HCT116 (cell line): ENCODE results near the gene SCD5. TPM values are rescaled to one million over a fixed set of nuclear protein-coding genes. Genes with fewer than 3 reads are reported as not detected.

Experiments used
- ATAC-seq: fragments of 200-7000 bp; cut with Tn5 transposase; 2 replicates; pipeline ENCODE4 v1.9.1; 2020; ENCODE audit warnings: mild to moderate bottlenecking, moderate library complexity
- BruUV-seq: library from RNA; stranded (reverse); fragments of 400-500 nt; replicated peaks from 2 replicates; lab custom pipeline; 2021; lab: Mats Ljungman, UMichigan
- CTCF ChIA-PET: fragments of 300-600 bp; sonication (Branson Sonifier 250); formaldehyde crosslinking; loops from one replicate; lab custom pipeline; 2021; ENCODE audit warnings: antibody characterized with exemption; lab: Charles Lee
- POLR2A ChIA-PET: fragments of 300-600, 350-600 bp; sonication (Branson Sonifier 250); formaldehyde crosslinking; loops from one replicate; lab custom pipeline; 2021; ENCODE audit warnings: antibody characterized with exemption; lab: Charles Lee
- RAD21 ChIA-PET, 2 experiments: fragments of 300-600 bp; sonication (Branson Sonifier 250); formaldehyde crosslinking; loops; one replicate each; lab custom pipeline; 2023; ENCODE audit warnings: low total read pairs in 2 of 2; ENCODE audit not compliant: uncharacterized antibody in 2 of 2, unreplicated experiment in 2 of 2, low non-redundant PET in 1 of 2; lab: Charles Lee
- DNase-seq: peaks from one replicate; pipeline ENCODE4 v3.0.0-alpha.2; 2010; ENCODE audit warnings: low read depth, low spot score
- H2AFZ ChIP-seq: fragments of 200-600 bp; shearing (Covaris generic), sonication (generic); 2 replicates; pipeline ENCODE4 v1.6.1; 2017; ENCODE audit warnings: low read depth, mixed run types, mixed read lengths, antibody characterized with exemption, low read length; ENCODE audit not compliant: poor library complexity, severe bottlenecking
- H3K27ac ChIP-seq: 2 replicates; pipeline ENCODE4 v1.5.1; 2012; ENCODE audit warnings: low read depth, low read length
- H3K27me3 ChIP-seq: fragments of 200-600 bp; sonication (generic); 2 replicates; pipeline ENCODE4 v1.6.1; 2016; ENCODE audit warnings: mixed run types, low read length, mixed read lengths; ENCODE audit not compliant: insufficient read depth
- H3K36me3 ChIP-seq, 2 experiments: fragments of 200-500 bp in 1 of 2; fragments of 200-600 bp in 1 of 2; sonication (Bioruptor generic) in 1 of 2; sonication (generic) in 1 of 2; 2 replicates each; pipeline versions ENCODE4 v1.5.1 to v1.6.1; 2014 to 2016; ENCODE audit warnings: low read length in 2 of 2, inconsistent platforms in 1 of 2, mixed read lengths in 1 of 2, mixed run types in 1 of 2; ENCODE audit not compliant: insufficient read depth in 2 of 2, control insufficient read depth in 1 of 2
- H3K4me1 ChIP-seq, 2 experiments: fragments of 200-600 bp in 1 of 2; sonication (generic) in 1 of 2; 2 replicates each; pipeline versions ENCODE4 v1.5.1 to v1.6.1; 2012 to 2017; ENCODE audit warnings: low read length in 2 of 2, inconsistent platforms in 1 of 2, mild to moderate bottlenecking in 1 of 2, mixed read lengths in 1 of 2, mixed run types in 1 of 2, moderate library complexity in 1 of 2; ENCODE audit not compliant: insufficient read depth in 2 of 2, control insufficient read depth in 1 of 2
- H3K4me2 ChIP-seq: fragments of 200-600 bp; sonication (generic); 2 replicates; pipeline ENCODE4 v1.6.1; 2017; ENCODE audit warnings: mixed run types, low read length, mixed read lengths
- H3K4me3 ChIP-seq, 2 experiments: fragments of 200-600 bp in 1 of 2; sonication (generic) in 1 of 2; replicated peaks in 1 of 2; 2 replicates each; pipeline ENCODE4 v1.5.1; 2011 to 2016; ENCODE audit warnings: low read length in 2 of 2, control low read depth in 1 of 2, low read depth in 1 of 2, mild to moderate bottlenecking in 1 of 2, mixed read lengths in 1 of 2, mixed run types in 1 of 2
- H3K79me2 ChIP-seq: fragments of 200-600 bp; sonication (generic); 2 replicates; pipeline ENCODE4 v1.6.1; 2017; ENCODE audit warnings: mild to moderate bottlenecking, mixed run types, low read length, moderate library complexity, mixed read lengths; ENCODE audit not compliant: insufficient read depth
- H3K9ac ChIP-seq: fragments of 200-600 bp; sonication (generic); 2 replicates; pipeline ENCODE4 v1.6.1; 2016; ENCODE audit warnings: low read length, mixed read lengths
- H3K9me2 ChIP-seq: fragments of 200-600 bp; sonication (generic), shearing (Covaris generic); 2 replicates; pipeline ENCODE4 v1.6.1; 2017; ENCODE audit warnings: mixed run types, mild to moderate bottlenecking, moderate library complexity; ENCODE audit not compliant: insufficient read depth
- H3K9me3 ChIP-seq, 2 experiments: fragments of 200-500 bp in 1 of 2; fragments of 200-600 bp in 1 of 2; sonication (Bioruptor generic) in 1 of 2; sonication (generic) in 1 of 2; 2 replicates each; pipeline ENCODE4 v1.6.1; 2014 to 2017; ENCODE audit warnings: low read length in 2 of 2, mixed read lengths in 2 of 2, inconsistent platforms in 1 of 2, low read depth in 1 of 2, mild to moderate bottlenecking in 1 of 2, mixed run types in 1 of 2, moderate library complexity in 1 of 2; ENCODE audit not compliant: control insufficient read depth in 1 of 2, insufficient read depth in 1 of 2
- H4K20me1 ChIP-seq: fragments of 200-600 bp; sonication (generic), shearing (Covaris generic); 2 replicates; pipeline ENCODE4 v1.6.1; 2017; ENCODE audit warnings: mixed run types, mild to moderate bottlenecking, moderate library complexity; ENCODE audit not compliant: insufficient read depth
- CBX3 ChIP-seq: IDR thresholded peaks from 2 replicates; pipeline ENCODE4 v1.6.1; 2012; ENCODE audit warnings: low read depth
- ELF1 ChIP-seq: IDR thresholded peaks from 2 replicates; pipeline ENCODE4 v1.6.1; 2012; ENCODE audit warnings: low read depth, borderline replicate concordance
- EZH2phosphoT487 ChIP-seq: fragments of 200-600 bp; IDR thresholded peaks from 2 replicates; pipeline ENCODE4 v1.6.1; 2018; ENCODE audit warnings: antibody characterized with exemption, borderline replicate concordance
- POLR2AphosphoS5 ChIP-seq: IDR thresholded peaks from 2 replicates; pipeline ENCODE4 v1.6.1; 2011; ENCODE audit warnings: mild to moderate bottlenecking, low read depth, low read length, moderate library complexity
- SP1 ChIP-seq: IDR thresholded peaks from 2 replicates; pipeline ENCODE4 v1.6.1; 2012; ENCODE audit warnings: low read depth
- TCF7L2 ChIP-seq: IDR thresholded peaks from 2 replicates; pipeline ENCODE4 v1.7.0; 2011; ENCODE audit warnings: borderline replicate concordance, inconsistent platforms; ENCODE audit not compliant: insufficient read depth, insufficient read length; ENCODE audit errors: extremely low read depth
- intact Hi-C: fragments of 100-400 bp; cut with micrococcal nuclease; formaldehyde crosslinking; loops from 2 replicates; pipeline ENCODE4 v1.10.0; 2022
- total RNA-seq: library from RNA; stranded (reverse); gene quantifications from one replicate; pipeline ENCODE4 v1.2.1, GENCODE V29; 2021; ENCODE audit not compliant: unreplicated experiment
- TF ChIP-seq, protein P1 (sequence below): IDR thresholded peaks from 2 replicates; pipeline ENCODE4 v1.6.1; 2012
- TF ChIP-seq, protein P2 (sequence below): IDR thresholded peaks from 2 replicates; pipeline ENCODE4 v1.6.1; 2011; ENCODE audit warnings: mild to moderate bottlenecking, low read length, moderate library complexity; ENCODE audit not compliant: insufficient replicate concordance; ENCODE audit errors: extremely low read depth

SCD5 gene
- total RNA-seq, 1 experiment from 2014 or later, result 21.7 TPM

DNA sequence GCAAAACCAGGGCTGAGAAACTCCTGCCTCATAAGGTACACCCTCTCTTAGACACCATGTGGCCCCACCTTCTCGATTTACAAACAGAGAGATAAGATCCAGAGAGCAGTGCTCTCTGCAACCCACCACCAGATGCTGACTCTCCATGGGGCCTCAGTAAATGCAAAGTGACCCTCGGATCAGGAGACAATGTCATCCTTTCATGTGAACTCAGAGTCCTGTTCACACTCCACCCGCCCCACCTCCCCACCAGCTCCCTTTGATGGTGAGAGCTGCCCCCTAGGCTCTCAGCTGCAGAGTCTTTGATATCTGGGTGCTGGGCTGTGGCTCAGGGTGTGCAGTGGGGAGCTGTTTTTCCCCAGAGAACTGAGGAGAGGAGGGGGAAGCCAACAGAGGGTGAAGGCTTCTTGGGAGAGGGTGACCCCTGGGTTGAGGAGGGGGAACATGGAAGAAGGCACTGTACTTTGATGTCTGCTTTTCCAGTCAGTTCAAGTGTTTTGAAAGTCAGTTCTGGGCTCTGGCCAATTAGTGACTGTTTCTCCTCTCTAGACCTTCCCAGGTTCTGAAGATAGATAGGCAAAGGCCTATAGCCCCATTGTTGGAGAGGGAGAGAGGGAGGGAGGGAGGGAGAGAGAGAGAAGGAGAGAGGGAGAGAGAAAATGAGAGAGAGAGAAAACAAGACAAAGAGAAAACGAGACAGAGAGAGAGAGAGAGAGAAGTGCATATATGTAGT is 88.2 kb downstream of the SCD5 start:
- Histone ChIP-seq H3K9ac (no peak overlapping the region), H3K9me3 (no peaks in the 10 kb centered on the region), H2AFZ (no peak overlapping the region), H3K4me2 (no peak overlapping the region), H4K20me1 (no peaks in the 10 kb centered on the region), H3K4me1 (no peaks in the 10 kb centered on the region), H3K9me2 (no peaks in the 10 kb centered on the region), H3K36me3 (no peaks in the 10 kb centered on the region), H3K27ac (no peak overlapping the region), H3K4me3 (no peak overlapping the region), H3K27me3 (no peaks in the 10 kb centered on the region), H3K79me2 (no peaks in the 10 kb centered on the region)
- intact Hi-C loops, result no loop called here
- ChIA-PET RAD21 (no interaction called here), POLR2A (no interaction called here), CTCF (interaction anchor here (0.6 kb wide), 1 partner anchor 248 kb away, joined by 5 read pairs; no protein-coding TSS in a partner anchor)
- no peak for DNase-seq
- TF ChIP-seq, protein P1, sequence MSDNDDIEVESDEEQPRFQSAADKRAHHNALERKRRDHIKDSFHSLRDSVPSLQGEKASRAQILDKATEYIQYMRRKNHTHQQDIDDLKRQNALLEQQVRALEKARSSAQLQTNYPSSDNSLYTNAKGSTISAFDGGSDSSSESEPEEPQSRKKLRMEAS, result no peak
- TF ChIP-seq TCF7L2, result peak; percentile 12
- ATAC-seq, result no peak
- no TSS peak for BruUV-seq

DNA sequence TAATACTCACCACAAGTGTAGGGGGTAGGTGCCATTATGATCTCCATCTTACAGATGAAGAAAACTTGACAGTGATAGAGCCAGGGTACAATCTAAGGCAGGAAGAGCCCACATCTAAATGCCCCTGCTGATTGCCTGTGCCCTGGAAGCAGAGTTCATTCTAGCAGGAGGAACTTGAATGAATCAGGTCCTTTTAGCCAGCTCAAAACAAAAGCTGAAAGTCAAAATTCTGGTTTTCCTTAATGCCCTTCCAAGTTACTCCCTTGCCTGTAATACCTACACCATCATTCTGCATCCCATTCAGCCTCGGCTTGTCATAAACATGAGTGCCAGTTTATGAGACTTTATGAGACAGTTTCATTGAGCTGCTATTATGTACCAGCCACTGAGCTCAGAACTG is 89.6 kb downstream of the SCD5 start:
- Histone ChIP-seq H3K4me2 (no peak overlapping the region), H3K9me2 (no peaks in the 10 kb centered on the region), H2AFZ (no peak overlapping the region), H3K79me2 (no peaks in the 10 kb centered on the region), H3K4me1 (no peaks in the 10 kb centered on the region), H3K9ac (no peak overlapping the region), H3K4me3 (no peak overlapping the region), H3K27ac (no peak overlapping the region), H3K36me3 (no peaks in the 10 kb centered on the region), H4K20me1 (no peaks in the 10 kb centered on the region), H3K9me3 (no peaks in the 10 kb centered on the region), H3K27me3 (no peaks in the 10 kb centered on the region)
- no peak for ATAC-seq
- ChIA-PET RAD21 (no interaction called here), CTCF (no interaction called here), POLR2A (no interaction called here)
- intact Hi-C loops, result no loop called here
- BruUV-seq, result no TSS peak
- DNase-seq, result no peak
- TF ChIP-seq ELF1 (no peak), SP1 (no peak), CBX3 (no peak), POLR2AphosphoS5 (no peak), EZH2phosphoT487 (no peak)
- TF ChIP-seq, protein P2, sequence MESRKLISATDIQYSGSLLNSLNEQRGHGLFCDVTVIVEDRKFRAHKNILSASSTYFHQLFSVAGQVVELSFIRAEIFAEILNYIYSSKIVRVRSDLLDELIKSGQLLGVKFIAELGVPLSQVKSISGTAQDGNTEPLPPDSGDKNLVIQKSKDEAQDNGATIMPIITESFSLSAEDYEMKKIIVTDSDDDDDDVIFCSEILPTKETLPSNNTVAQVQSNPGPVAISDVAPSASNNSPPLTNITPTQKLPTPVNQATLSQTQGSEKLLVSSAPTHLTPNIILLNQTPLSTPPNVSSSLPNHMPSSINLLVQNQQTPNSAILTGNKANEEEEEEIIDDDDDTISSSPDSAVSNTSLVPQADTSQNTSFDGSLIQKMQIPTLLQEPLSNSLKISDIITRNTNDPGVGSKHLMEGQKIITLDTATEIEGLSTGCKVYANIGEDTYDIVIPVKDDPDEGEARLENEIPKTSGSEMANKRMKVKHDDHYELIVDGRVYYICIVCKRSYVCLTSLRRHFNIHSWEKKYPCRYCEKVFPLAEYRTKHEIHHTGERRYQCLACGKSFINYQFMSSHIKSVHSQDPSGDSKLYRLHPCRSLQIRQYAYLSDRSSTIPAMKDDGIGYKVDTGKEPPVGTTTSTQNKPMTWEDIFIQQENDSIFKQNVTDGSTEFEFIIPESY, result no peak
